GM21723 (cell line): ENCODE measurements around the gene SLC25A42.

Experiments
- ATAC-seq: cut with Tn5 transposase; IDR thresholded peaks from one replicate; pipeline ENCODE4 v1.9.1; 2021; ENCODE audit warnings: mild to moderate bottlenecking, moderate library complexity; ENCODE audit not compliant: unreplicated experiment

Gene SLC25A42

DNA sequence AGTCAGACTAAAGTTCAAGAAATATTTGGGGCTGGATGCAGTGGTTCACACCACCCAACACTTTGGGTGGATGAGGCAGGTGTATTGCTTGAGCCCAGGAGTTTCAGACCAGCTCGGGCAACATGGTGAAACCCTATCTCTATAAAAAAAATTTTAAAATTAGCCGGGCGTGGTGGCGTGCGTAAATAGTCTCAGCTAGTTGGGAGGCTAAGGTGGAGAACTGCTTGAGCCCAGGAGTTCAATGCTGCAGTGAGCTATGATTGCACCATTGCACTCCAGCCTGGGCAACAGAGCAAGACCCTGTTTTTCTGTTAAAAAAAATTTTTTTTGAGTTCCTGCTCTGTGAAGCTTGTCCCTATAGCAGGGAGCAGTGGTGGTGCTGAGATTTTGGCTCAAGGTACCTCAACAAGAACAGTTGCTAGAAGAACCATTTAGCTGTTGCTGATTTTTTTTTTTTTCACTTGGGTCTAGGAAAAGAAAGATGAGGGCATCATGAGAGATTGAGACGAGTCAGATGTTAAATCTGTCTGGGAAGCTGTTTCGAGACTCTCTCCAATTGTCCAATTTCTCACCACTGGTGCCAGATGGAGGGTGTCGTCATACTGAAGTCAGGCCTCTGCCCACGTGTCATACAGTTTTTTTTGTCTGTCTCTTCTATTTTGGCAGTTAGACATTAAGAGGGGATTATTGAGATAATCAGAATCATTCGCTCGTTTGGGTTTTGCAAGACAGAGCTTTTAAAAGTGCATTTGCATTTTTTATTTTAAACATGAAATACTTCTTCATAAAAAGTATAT lies 3.7 kb downstream of the SLC25A42 start:
- no peak for ATAC-seq

GRCh38 chr19:19068659-19069654 lies 5.2 kb downstream of the SLC25A42 start:
- no peak for ATAC-seq

- no peak for ATAC-seq
Observed at GRCh38 chr19:19071897-19072296, 8.1 kb downstream of the SLC25A42 start.

- ATAC-seq: no peak
Observed at GRCh38 chr19:19074196-19074882, 10.5 kb downstream of the SLC25A42 start.

DNA sequence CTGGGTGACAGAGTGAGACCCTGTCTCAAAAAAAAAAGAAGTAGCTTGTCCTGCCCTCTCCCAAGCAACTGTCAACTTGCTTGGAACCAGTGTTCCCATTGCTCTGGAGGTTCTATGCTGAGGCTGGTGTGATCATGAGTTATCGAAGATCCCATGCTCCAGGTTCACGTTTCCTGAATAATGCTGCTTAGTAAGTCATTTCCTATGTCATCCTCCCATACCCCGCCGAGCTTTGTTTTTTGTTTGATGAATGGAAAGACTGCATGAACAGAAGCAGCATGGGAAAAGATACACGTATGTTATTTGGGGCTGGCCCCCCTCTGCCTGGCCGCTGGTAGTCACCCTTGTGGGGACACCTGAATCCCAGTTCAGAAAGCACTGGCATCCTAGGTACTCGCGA lies 11.3 kb downstream of the SLC25A42 start:
- no peak for ATAC-seq

DNA sequence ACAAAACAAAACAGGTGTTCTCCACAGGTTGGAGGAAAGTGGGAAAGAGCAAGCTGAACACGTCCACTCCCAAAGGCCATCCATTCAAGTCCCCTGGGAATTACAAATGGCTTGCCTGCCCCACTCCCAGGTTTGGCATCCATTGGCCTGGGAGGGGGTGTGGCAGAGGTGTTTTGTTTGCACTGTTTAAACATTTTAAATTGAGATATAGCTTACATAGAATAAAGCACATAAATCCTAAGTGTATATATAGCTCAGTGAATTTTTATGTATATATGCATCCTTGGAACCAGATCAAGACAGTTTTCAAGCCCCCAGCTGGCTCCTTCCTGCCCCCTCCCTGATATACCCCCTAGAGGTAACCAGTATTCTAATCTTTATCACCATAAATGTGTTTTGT lies 12.7 kb downstream of the SLC25A42 start:
- no peak for ATAC-seq

DNA sequence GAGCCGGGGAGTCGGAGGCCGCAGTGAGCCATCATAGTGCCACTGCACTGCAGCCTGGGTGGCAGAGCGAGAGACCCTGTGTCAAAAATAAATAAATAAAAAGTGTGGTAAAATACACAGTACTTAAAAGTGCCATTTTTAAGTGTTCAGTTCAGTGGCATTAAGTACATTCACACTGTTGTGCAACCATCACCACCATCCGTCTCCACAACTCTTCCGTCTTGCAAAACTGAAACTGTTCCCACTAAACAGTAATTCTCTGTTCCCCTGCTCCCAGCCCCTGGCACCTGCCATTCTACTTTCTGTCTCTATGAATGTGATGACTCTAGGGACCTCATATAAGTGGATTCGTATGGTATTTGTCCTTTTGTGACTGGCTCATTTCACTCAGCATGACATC lies 13.3 kb downstream of the SLC25A42 start:
- no peak for ATAC-seq

DNA sequence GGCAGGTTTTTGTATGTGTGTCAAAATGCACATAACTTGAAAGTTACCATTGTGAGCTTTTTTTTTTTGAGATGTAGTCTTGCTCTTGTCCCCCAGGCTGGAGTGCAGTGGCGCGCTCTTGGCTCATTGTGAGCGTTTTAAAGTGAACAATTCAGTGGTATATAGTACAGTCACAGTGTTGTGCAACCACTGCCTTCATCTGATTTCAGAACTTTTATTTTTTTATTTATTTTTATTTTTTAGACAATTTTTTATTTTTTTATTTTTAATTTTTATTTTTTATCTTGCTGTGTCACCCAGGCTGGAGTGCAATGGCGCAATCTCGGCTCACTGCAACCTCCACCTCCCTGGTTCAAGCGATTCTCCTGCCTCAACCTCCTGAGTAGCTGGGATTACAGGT lies 15.0 kb downstream of the SLC25A42 start:
- ATAC-seq: no peak

- no peak for ATAC-seq
Observed at GRCh38 chr19:19079571-19079970, 15.8 kb downstream of the SLC25A42 start.

DNA sequence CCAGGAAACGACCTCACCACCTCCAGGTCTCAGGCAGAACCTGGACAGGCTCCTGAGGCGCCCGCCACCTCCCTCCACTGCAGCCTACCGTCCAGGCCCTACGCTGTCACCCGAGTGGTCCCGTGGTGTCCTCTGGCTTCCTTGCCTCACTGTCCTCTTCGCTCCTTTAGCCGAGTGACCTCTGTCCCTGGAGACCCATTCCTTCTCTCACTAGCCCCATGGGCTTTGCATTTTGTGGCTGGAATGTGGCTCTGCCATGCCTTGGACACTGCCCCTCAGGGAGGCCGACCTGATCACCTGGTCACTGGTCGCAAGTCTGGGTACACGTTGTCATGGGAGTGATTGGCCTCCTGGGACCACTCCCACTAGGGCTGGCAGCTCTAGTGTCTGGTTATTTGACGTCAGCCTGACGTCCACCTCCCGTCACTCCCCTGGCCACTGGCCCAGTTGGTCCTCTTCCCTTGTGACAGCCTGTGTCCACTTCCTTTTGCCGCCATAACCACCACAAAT lies 17.9 kb downstream of the SLC25A42 start:
- ATAC-seq: no peak

DNA sequence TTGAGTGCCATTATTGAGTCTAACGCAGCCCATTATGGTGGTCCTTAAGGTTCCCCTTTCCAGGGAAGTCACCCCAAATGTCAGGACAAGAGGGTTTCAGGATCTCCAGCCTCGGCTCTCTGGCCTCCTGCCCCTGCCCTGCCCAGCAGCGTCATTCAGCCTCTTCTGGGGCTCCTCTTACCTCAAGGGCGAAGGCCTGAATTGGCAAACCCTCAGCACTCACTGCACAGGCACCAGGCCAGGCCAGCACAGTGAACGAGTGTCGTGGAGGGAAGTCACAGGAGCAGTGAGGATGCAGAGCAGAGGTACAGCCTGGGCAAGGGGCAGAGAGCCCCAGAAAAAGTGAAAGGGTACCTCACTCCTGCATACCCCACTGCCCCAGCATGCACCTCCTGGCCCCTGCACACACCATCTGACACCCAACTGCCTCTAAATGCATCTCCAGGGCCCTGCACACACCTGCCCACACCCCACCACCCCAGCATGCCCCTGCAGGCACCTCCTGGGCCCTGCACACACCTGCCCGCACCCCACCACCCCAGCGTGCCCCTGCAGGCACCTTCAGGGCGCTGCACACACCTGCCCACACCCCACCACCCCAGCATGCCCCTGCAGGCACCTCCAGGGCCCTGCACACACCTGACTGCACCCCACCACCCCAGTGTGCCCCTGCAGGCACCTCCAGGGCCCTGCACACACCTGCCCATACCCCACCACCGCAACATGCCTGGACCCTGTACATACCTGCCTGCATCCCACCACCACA lies 19.8 kb downstream of the SLC25A42 start:
- no peak for ATAC-seq

- ATAC-seq: no peak
Observed at GRCh38 chr19:19087676-19088075, 23.9 kb downstream of the SLC25A42 start.

- no peak for ATAC-seq
Observed at GRCh38 chr19:19094513-19094912, 30.7 kb downstream of the SLC25A42 start.

DNA sequence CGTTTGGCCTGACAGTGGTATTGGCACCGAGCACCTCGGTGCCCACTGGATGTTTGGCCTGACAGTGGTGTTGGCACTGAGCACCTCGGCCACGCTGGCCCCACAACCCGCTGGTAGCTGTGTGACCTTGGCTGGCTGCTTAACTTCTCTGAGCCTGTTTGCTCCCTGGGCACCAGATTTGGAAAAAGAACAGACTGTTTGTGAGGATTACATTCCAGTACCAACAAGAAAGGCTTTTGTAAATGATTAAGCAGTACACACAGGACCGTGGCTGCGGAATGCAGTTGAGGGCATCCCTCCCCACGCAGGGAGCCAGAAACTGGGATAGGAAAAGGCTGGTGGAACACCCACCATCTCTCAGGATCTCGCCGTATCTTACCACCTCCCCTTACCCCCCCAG lies 31.9 kb downstream of the SLC25A42 start:
- ATAC-seq: no peak

DNA sequence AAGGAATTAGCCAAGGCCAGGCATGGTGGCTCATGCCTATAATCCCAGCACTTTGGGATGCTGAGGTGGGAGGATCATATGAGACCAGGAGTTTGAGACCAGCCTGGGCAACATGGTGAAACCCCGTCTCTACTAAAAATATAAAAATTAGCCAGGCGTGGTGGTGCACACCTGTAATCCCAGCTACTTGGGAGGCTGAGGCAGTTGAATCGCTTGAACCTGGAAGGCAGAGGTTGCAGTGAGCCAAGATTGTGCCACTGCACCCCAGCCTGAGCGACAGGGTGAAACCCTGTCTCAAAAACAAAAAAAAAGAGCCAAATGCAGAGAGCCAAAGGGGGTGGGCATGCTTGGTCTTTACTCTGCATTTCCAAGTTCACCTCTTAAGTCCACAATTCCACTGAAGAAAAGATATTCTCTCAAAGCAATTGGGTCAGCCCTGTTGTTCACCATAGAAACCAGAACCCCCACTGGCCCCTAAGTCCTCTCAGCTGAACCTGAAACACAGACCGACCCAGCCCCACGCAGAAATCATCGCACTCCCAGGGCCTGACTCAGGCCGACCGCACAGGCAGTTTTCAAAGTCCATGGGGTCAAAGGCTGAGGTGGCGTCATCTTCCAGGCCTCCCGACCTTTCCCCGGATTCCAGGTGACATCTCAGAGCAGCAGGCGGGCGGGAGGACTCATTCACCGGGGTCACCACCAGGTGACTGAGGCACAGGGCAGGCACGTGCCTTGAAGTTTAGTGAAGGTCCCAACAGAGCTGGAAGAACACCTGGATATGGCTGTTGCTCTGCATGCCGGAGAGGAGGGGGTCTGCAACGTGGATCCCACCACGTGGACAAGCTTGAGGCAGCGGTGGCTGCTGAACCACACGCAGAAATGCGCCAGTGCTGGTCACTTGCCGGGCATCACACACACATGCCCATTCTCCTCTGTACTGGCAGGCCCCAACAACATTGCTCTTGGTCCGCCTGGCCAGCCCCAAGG lies 33.1 kb downstream of the SLC25A42 start:
- ATAC-seq: no peak

- no peak for ATAC-seq
Observed at GRCh38 chr19:19098084-19098702, 34.4 kb downstream of the SLC25A42 start.

DNA sequence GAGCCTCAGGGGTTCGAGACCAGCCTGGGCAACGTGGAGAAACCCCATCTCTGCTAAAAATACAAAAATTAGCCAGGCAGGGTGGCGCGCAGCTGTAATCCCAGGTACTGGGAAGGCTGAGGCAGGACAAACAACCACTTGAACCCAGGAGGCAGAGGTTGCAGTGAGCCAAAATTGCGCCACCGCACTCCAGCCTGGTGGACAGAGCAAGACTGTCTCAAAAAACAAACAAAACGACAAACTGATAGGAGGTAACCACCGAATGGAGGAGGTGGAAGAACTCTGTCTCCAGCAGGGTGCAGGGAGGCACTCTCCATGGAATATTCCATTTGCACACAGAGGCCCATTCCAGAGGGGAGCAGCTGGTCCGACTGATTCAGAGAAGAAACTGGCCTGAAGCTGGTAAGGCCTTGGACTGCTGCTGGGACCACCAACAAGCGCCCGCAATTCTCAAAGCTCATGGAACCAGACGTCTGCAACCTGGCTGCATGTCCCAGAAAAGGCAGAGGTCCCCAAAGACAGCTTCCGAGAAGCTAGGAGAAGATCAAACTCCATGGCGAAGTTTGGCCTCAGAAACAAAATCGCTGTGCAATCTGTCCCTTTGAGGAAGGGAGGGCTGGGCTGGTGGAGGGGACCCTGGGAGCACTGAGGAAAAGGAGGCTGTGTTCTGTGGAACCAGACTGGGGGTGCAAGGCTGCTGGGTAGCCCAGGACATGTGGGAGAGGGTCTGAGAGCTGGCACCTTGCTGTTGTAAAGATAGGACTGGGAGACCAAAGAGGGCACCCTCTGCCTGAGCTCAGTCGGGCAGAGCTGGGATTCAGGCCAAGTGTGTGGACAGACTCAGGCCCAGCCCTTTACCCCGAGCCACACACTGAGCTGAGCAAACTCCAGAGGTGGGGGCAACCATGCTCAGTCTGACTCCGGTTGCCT lies 35.2 kb downstream of the SLC25A42 start:
- ATAC-seq: no peak

GRCh38 chr19:19101540-19101939 lies 37.7 kb downstream of the SLC25A42 start:
- ATAC-seq: no peak
